Activated CD4-positive, alpha-beta T cell treated with anti-CD3 and anti-CD28 coated beads, Interleukin-2, amount 50 U/mL, for 1 hour (primary cell): ENCODE data around the gene CFAP92.
"Not testable (repeated sequence)": the region's sequence is repeated elsewhere in the genome, so short reads cannot be mapped to it uniquely, and the experiment has no call there.

Experiments
- DNase-seq: peaks from one replicate; pipeline ENCODE4 v3.0.0-alpha.2; 2020

The CFAP92 gene

DNA sequence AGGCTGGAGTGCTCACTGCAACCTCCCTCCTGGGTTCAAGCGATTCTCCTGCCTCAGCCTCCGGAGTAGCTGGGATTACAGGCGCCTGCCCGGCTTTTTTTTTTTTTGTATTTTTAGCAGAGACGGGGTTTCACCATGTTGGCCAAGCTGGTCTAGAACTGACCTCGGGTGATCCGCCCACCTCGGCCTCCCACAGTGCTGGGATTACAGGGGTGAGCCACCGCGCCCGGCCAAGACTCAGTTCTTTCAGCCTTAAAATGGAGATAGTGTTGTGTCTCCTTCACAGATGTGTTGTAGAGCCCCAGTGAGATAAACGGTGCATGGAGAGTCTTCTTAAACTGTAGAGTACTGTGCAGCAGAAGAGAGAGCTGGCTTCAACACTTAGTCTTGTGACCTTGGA, 113.4 kb downstream of the CFAP92 start:
- not testable (repeated sequence) for DNase-seq

DNA sequence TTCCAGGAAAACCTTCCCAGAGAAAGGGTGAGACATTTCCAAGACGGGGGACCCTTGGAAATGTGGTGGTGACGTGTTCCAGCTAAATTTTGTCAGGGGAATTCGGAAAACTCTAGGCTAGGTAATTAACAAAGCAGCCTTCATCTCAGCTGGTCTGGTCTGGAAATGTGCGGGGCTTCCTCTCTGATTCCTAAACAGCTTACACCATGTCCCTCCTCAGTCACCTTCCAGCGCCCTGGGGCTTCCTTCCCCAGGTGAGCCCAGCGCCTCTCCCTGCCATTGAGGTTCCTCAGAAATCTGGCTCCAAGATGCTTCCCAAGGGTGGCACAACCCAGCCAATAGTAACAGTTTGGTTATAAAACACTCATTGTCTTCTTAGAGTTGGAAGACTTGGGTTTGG, 113.9 kb downstream of the CFAP92 start:
- no peak for DNase-seq

DNA sequence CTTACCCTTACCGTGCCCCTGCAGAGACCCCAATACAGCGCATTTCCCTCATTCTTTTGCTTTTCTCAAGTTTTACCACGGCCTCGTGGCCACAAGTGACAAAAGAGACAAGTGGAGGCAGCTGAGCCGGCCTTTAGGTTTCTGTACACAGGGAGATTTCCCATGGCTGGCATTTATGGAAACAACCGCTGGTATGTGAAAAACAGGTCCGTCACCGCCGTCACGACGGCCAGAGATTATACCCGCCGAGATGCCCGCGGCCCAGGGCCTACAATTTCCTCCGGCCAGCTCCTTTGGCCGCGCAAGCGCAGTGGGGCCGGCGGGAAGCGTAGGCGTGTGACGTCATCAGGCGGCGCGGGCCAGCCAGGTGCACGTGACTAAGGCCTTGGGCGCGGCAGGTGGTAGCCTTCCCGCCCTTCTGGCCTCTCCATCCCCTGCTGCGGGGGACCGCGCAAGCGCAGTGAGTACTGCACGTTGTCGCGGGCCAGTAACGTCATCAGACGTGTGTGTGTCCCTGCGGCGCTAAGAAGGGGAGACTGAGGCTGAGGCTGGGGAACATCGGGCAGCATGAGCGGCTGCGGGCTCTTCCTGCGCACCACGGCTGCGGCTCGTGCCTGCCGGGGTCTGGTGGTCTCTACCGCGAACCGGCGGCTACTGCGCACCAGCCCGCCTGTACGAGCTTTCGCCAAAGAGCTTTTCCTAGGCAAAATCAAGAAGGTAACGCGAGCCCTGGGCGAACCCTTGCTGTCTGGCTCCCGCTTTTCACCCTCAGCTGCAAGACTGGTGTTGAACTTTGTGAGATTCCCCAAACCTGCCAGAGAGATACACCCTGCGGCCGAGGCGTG, 114.5 kb downstream of the CFAP92 start, which contains the start of gene ACAD9:
Gene ACAD9, plus strand, starts transcription at position 496 of the 845 bp plus-strand sequence. Its CDS starts 72 bp downstream, at position 568.
- peak; percentile 96 for DNase-seq

DNA sequence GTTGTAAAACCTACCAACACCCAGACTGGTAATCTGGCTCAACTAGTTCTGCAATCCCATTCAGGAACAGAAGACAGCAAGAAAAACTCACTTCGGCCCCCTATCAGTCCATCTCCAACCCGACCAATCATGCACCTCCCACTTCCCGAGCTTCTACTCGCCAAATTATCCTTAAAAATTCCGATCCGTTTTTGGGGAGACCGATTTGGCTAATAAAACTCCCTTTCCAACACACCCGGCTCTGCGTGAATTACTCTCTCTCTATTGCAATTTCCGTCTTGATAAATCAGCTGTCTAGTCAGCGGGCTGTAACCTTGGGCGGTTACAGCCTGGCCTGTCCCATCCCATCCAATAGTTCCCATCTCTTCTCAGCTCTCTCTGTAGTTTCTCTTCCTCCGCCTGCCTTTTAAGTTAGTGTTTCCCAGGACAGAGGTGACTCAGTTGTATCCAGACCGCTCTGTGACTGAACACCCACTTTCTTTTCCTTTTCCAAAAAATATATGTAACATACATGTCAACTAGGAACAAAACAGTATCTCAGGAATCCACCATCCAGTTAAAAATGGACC, 115.2 kb downstream of the CFAP92 start:
- DNase-seq: peak; percentile 8

DNA sequence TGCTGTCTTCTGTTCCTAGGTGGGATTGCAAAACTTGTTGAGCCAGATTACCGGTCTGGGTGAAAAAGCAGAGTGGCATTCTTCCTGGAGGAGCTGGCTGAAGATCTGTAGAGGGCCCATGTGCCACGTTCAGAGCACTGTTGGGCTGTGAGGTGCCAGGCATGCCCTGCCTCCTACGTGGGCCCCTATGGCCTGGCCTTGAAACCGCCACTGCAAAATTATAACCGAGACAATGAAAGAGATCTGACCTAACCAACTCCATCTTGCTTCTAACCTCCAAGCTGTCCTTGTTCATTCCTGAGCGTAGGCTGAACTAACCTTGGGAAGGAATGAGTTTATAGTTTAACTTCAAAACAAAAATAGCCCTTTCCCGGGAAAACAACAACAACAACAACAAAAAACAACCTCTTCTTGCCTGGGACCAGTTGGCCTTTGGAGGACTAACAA, 115.8 kb downstream of the CFAP92 start:
- DNase-seq: no peak

DNA sequence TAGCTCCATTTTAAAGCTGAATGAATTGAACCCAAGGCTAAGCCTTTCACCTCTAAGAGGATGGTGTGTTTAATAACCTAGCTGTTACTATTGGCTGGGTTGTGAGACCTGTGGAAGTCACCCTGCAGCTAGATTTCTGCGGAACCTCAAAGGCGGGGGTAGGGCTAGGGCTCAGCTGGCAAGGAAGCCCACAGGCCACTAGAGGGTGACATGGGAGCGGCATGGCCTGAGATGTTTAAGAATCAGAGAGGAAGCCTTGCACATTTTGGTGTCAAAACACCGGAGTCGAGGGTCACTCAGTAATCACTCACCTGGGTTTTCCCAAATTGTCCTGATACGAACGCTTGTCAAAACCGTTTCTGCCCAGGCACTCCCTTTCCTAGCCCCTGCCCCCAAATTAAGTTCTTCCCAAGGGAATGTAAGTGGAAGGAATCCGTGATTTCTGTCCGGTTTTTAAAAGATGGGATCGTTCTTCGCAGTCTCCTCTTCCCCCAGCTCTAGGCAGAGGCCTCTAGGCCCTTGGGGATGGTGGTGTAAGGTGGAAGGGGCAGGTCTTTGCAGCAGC, 118.2 kb downstream of the CFAP92 start:
- peak; percentile 64 for DNase-seq

DNA sequence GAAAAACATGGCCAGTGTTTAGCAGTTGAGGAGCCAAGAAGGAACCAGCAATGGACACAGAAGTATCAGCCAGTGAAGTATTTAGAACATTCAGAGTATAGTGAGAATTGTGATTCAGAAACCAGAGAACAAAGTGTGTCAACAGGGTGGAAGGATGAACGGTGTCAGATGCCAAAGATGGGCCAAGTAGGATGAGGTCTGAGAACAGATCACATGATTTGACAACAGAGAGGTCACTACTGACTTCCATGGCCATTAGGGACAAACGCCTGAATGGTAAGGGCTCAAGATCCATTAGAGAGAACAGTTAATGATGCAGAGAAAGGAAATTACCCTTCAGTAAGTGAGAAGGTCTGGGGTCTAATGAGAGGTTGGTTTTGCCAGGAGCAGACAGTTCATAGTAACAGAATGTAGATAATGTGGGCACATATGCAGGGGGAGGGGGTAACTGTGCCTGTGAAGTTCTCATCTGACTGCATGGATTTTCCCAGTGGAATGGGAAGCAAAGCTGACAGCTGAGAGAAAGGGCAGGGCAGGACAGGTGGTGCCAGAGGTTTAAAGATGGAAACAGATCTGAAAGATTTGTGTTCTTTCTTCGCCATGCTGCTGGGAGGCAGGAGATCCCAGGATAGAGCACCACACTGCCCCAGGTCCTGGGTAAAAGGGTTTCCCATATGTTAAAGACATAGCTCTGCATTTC, 119.2 kb downstream of the CFAP92 start:
- DNase-seq: no peak

DNA sequence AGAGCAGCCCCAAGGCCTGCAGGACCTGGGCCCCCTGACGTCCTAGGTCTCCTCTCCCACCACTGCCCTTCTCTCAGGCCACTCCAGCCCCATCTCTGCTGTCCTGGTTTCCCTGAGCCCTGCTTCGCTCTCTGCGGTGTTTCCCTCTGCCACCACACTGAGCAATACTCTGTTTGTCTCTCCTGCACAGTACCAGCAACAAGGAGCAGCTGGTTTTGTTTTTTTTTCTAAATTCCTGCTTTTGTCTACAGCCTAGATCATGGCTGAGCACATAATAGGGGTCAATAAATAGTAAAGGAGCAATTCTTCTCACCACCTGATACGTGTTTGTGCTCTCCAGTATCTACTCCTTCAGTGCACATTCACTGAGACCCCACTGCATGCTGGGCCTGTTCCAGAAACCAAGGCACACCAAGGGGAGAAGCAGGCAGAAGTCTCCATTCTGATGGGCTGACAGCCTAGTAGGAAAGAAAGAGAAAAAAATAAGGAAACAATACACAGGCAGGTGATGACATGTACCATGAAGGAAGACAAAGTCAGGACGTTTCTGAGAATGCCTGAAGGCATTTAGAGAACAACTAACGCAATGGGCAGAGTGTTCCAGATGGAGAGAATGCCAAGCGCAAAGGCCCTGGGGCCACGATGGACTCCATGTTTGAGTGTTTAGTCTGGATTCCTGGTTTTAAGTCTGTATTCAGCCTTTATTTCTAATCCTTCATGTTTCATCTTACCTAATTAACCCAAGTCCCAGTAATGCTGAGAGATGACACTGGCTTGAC, 120.4 kb downstream of the CFAP92 start:
- no peak for DNase-seq

DNA sequence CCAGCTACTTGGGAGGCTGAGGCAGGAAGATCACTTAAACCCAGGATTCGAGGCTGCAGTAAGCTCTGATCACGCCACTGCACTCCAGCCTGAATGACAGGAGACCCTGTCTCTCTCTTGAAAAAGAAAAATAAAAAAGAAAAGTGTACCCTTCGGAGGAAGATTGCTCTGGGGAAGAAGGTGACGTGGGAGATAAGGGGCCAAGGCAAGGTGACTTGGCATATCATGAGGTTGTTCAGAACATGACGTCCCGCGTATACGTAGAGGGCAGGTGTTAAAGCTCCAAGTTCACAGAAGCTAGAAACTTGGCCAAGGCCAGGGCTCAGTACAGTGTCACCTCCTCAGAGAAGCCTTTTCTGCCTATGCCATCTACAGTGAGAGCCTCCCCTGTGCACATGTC, 121.1 kb downstream of the CFAP92 start:
- no peak for DNase-seq

DNA sequence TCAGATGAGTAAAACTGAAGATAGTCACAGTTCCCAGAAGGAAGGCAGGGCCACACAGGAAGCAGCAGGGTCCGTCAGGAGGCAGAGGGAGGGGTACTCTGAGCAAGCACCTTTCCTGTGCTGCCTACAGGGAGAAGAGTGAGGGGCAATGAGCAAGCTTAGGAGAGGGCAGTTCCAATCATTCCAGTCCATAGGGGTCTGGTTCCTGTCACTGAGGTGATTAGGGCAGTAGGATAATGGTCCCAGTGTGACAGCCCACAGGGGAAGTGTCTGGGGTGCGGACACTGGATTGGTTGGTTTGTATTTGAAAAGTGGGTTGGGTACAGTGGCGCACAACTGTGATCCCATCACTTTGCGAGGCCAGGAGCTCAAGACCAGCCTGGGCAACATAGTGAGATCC, 121.6 kb downstream of the CFAP92 start:
- no peak for DNase-seq

DNA sequence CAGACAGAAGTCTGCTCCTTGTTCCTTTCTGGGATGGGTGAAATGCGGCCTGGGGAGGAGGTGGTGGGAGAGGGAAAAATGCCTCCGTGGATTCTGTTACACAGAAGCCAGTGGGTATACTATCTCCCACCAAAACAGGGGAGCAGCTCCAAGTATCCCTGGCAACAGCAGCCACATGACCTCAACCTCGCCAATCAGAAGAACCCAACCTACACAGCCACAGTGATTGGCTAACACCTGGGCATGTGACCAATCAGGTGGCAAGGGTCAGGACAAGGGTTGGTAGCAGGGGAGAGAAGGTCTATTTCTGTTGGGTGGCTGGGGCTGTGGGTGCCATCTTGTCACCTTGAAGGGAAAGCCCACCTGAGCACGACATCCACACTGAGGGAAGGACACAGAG, 123.5 kb downstream of the CFAP92 start:
- DNase-seq: no peak

DNA sequence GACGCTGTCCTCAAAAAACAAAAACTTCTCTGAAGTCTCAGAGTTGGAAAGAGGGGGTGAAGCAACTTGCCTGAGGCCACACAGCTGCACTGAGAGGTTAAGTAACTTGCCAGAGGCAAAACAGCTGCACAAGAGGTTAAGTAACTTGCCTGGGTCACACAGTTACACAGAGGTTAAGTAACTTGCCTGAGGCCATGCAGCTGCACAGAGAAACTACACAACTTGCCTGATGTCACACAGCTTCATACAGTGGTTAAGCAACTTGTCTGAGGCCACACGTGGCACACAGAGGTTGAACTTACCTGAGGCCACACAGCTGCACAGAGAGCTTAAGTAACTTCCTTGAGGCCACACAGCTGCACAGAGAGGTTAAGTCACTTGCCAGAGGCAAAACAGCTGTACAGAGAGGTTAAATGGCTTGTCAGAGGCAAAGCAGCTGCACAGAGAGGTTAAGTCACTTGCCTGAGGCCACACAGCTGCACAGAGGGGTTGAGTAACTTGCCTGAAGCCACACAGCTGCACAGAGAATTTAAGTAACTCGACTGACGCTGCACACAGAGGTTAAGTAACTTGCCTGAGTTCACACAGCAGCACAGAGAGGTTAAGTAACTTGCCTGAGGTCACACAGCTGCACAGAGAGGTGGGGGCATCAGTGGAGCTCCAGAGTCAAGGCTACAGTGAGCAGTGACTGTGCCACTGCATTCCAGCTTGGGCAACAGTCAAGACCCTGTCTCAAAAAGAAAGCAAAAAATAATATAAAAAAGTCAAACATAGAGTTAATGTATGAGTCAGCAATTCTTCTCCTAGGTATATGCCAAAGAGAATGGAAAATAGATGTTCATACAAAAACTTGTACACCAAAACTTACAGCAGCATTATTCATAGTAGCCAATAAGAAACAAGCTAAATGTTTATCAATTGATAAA, 126.4 kb downstream of the CFAP92 start:
- DNase-seq: no peak

DNA sequence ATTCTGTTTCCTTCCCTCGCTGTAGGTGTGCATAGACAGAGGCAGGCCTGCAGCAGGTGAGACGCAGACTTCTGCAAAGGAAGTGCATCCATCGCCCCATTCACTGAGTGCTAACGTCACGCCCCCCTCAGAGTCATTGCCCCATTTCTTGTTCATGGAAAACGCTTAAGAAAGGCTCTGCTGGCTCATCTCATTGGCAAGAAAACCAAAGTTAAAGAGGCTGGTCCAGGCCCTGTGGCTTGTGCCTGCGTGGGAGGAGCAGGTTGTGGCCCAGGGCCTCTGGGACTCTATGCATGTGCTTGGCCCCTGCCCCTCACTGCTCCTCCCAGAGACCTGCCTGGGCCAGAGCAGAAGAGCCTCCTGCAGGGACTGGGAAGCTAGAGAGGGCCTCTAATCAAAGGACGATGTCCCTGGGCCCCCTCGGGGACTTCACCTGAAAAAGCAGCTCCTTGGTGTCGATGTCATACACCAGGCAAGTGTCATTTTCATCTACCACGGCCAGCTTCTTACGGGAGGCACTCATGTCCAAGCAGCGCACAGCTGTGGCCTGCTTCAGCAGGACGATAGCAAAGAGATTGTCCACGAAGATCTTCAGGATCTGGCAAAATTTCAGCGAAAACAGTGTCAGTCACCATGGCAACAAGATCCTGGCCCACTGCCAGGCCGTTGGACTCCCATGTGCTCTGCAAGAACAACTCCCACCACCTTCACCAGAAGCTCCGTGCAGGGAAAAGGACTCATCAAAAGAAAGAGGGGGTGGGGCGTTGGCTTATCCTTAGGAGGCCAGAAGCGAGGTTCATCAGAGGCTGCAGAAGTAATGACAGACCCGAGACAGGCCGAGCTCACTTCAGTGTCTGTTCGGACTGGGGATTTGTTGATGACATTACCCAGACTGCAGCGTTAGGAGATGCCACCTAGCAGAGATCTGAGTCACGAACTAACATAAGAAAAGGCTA, 128.7 kb downstream of the CFAP92 start:
- DNase-seq: not testable (repeated sequence)

DNA sequence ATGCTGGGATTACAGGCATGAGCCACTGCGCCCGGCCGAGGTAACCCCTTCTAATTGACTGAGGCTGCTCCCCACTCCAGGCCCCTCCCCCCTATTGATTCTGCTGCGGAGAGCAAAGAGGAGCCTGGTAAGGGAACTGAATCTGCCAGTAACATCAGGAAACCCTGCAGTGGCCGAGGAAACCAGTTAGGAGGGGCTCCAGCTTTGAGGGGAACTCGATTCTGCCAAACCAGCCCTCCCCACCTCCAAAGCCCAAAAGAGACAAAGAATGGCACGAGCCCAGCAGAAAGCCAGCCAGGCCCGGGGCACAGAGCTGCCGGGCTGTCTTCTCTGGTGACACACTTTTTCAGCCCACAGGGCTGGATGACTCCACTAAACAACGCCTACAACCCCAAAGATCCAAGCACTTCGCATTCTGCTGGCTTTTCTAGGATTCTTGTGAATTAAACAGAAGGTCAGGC, 129.5 kb downstream of the CFAP92 start:
- no peak for DNase-seq

DNA sequence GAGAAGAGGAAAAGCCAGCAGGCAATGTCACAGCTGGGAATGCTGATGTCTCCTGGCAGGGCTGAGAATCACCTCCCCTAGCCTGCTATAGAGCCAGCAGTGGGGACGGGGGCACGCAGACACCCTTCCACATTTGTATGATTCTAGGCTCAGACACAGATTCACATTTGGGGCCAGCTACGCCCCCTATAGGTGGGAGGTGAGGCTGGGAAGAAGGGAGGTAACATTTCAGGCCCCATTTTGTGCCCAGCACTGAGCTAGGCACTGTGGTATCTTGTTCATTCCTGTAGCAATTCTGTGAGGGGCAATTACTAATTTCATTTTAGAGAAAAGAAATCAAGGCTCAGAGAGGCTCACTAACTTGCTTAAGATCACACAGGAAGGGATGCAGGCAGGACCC, 130.3 kb downstream of the CFAP92 start:
- DNase-seq: no peak

DNA sequence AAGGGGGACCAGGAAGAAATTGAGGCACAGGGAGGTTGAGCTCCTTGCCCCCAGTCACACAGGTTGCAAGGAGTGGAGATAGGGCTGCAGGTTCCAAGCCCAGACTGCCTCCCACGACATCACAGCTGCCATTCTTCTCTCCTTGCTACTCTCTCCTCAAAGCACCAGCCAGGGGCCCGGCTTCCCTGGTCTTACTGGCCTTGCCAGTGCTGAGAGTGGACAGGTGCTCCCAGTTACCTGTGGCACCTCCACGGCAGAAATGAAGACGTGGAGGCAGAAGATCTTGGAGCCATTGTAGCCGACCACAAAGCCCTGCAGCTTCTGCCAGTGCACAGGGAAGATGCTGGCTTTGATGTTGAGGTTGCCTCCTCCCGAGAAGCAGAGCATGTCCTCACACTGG, 132.4 kb downstream of the CFAP92 start:
- DNase-seq: no peak
